Chondrocyte (in vitro differentiated cells): ENCODE measurements around the gene ZNF830. TPM values are rescaled to one million over a fixed set of nuclear protein-coding genes. Genes with fewer than 3 reads are reported as not detected.

Source experiments
- DNase-seq: peaks from one replicate; pipeline ENCODE4 v3.0.0; 2021; ENCODE audit warnings: mixed read lengths, low spot score
- H3K27ac Mint-ChIP-seq: one replicate; pipeline ENCODE4 v1.8.0; 2021; ENCODE audit warnings: mild to moderate bottlenecking, moderate library complexity, mixed read lengths; ENCODE audit not compliant: unreplicated experiment
- H3K27me3 Mint-ChIP-seq: 2 replicates; pipeline ENCODE4 v1.8.0; 2021; ENCODE audit warnings: low read depth, mixed read lengths
- H3K36me3 Mint-ChIP-seq: 2 replicates; pipeline ENCODE4 v1.8.0; 2021; ENCODE audit warnings: low read depth, mixed read lengths
- H3K4me1 Mint-ChIP-seq: 2 replicates; pipeline ENCODE4 v1.8.0; 2021; ENCODE audit warnings: low read depth, mild to moderate bottlenecking, mixed read lengths
- H3K4me3 Mint-ChIP-seq: one replicate; pipeline ENCODE4 v1.8.0; 2021; ENCODE audit warnings: mild to moderate bottlenecking, moderate library complexity, mixed read lengths; ENCODE audit not compliant: unreplicated experiment
- H3K9me3 Mint-ChIP-seq: 2 replicates; pipeline ENCODE4 v1.8.0; 2021; ENCODE audit warnings: low read depth, mixed read lengths
- long read RNA-seq: library from polyadenylated mRNA; stranded (forward); transcript quantifications from one replicate; pipeline ENCODE4 v2.0.0, GENCODE V29; 2021
- total RNA-seq: library from RNA; stranded (reverse); gene quantifications from 3 replicates; pipeline ENCODE4 v1.2.1, GENCODE V29; 2021
- TF ChIP-seq, protein P1 (sequence below): fragments of 200-600 bp; sonication (generic); IDR thresholded peaks from 2 replicates; pipeline ENCODE4 v1.5.0; 2021; ENCODE audit warnings: antibody characterized with exemption, mild to moderate bottlenecking, moderate library complexity

The ZNF830 gene, protein sequence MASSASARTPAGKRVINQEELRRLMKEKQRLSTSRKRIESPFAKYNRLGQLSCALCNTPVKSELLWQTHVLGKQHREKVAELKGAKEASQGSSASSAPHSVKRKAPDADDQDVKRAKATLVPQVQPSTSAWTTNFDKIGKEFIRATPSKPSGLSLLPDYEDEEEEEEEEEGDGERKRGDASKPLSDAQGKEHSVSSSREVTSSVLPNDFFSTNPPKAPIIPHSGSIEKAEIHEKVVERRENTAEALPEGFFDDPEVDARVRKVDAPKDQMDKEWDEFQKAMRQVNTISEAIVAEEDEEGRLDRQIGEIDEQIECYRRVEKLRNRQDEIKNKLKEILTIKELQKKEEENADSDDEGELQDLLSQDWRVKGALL
- total RNA-seq, result 12.0 to 16.0 TPM (median 12.3 TPM) in 3 replicates
- long read RNA-seq, transcript ZNF830-201 (1 exons, 2,246 nt), result major isoform, 15 of 15 reads
- long read RNA-seq, partial matches to known transcripts, result 0 of 15 reads
- long read RNA-seq, other reads (novel, unspliced or antisense), result 0 of 15 reads

DNA sequence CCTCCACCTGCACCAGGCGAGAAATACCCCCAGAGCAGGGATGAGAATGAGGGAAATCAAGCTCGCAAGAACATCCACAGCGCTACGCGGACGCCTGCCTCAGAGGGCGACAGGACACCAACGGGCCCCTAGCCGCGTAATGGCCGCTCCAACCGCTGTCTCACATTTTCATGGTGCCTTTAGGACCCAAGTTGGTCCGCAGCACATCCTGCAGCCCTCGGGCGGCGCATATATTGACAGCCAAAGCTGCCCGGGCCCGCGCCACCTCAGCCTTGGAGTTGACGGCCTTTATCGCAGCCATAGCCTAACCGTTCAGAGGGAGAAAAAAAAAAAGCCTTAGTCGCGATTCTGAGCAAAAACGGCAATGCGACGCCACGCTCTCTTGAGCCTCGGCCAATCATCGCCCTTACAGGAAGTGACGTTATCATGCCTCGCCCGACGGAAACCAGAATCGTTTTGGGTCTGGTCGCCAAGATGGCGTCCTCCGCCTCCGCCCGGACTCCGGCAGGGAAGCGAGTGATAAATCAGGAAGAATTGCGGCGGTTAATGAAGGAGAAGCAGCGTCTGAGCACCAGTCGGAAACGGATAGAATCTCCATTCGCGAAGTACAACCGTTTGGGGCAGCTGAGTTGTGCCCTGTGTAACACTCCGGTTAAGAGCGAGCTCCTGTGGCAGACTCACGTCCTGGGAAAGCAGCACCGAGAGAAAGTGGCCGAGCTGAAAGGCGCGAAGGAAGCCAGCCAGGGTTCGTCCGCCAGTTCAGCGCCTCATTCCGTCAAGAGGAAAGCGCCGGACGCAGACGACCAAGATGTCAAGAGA, at the start of gene ZNF830, which contains the start of gene CCT6B:
ZNF830 (plus strand) TSS at position 448 of the 819 bp plus-strand sequence; CDS start at position 475, 27 bp downstream.
CCT6B (minus strand) TSS at position 368 of the 819 bp plus-strand sequence; CDS start at position 301, 67 bp downstream.
- peak within 1 kb of the TSS; percentile 96 for H3K4me3 Mint-ChIP-seq

DNA sequence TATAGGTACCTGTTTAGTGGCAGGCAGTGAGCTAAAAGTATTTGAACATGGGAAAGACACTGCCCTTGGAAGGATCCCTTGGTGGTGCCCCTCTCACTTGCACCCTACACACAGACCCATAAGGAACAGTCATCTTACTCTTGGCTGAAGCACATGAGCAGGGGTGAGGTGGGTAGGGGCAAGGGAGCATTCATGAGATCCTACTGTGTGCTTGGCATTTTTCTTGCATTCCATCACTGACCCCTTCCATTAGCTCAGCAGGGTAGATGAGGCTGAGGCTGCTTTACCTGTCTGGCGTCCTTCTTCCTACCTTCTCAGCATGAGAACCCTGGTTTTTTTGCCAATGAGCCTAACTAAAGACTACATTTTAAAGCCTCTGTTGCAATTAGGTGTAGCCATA, 48.3 kb upstream of the ZNF830 start:
- no peak for DNase-seq
- TF ChIP-seq, protein P1, sequence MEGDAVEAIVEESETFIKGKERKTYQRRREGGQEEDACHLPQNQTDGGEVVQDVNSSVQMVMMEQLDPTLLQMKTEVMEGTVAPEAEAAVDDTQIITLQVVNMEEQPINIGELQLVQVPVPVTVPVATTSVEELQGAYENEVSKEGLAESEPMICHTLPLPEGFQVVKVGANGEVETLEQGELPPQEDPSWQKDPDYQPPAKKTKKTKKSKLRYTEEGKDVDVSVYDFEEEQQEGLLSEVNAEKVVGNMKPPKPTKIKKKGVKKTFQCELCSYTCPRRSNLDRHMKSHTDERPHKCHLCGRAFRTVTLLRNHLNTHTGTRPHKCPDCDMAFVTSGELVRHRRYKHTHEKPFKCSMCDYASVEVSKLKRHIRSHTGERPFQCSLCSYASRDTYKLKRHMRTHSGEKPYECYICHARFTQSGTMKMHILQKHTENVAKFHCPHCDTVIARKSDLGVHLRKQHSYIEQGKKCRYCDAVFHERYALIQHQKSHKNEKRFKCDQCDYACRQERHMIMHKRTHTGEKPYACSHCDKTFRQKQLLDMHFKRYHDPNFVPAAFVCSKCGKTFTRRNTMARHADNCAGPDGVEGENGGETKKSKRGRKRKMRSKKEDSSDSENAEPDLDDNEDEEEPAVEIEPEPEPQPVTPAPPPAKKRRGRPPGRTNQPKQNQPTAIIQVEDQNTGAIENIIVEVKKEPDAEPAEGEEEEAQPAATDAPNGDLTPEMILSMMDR, result no peak
- no peaks in the 10 kb centered on the region for H3K27me3 Mint-ChIP-seq
- H3K27ac Mint-ChIP-seq, result no peak overlapping the region
- H3K4me1 Mint-ChIP-seq, result no peaks in the 10 kb centered on the region
- peaks cover 4% of the 10 kb centered on the region for H3K9me3 Mint-ChIP-seq
- H3K4me3 Mint-ChIP-seq, result no peak overlapping the region
- H3K36me3 Mint-ChIP-seq, result no peaks in the 10 kb centered on the region

More for the DNA sequence above, at the start of gene ZNF830, which contains the start of gene CCT6B:
- TF ChIP-seq, protein P1, result peak; percentile 2
- Mint-ChIP-seq H3K4me1 (peaks cover 24% of the 10 kb centered on the region), H3K27me3 (no peaks in the 10 kb centered on the region), H3K9me3 (no peaks in the 10 kb centered on the region), H3K27ac (peak within 1 kb of the TSS; percentile 100), H3K36me3 (peaks cover 10% of the 10 kb centered on the region)
- peak; percentile 95 for DNase-seq

DNA sequence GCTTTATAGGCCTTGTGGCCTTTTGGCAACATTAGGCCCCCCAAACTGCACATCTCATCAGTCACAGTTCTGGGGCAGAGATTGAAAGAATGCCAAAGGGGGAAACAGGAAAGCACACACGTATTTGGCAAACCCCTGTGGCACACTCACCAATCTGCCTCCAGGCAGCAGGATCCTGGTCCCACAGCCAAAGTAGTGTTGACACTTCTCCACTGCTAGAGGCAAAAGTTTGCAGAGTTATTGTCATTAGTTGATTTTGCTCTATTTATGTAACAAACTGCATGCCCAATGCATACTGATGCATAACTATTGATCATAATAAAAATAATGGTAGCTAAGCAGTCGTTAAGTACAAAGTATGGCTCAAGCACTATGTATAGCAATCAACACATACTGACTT, 45.2 kb upstream of the ZNF830 start:
- no peaks in the 10 kb centered on the region for H3K4me1 Mint-ChIP-seq
- peaks cover 4% of the 10 kb centered on the region for H3K9me3 Mint-ChIP-seq
- no peaks in the 10 kb centered on the region for H3K27me3 Mint-ChIP-seq
- H3K27ac Mint-ChIP-seq, result no peak overlapping the region
- no peaks in the 10 kb centered on the region for H3K36me3 Mint-ChIP-seq
- DNase-seq, result no peak
- no peak overlapping the region for H3K4me3 Mint-ChIP-seq
- TF ChIP-seq, protein P1, result no peak

DNA sequence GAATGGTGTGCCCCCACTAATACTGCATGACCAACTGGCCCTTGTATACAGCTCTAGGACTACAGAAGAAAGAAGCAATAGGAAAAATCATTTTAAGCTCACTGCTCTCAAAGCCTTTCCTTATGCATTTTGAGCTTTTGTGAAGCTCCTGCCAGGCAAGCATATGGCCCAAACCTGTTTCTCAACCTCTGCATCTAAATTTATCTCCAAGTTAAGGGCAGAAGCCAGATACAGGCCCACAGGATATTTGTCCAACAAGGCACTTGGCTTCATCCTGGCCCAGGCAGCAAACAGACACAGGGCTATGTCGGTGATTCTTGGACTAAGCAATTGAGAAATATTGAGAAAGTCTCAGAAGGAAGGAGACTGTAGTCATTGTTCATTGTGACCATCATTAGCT, 44.0 kb upstream of the ZNF830 start:
- H3K36me3 Mint-ChIP-seq, result no peaks in the 10 kb centered on the region
- H3K9me3 Mint-ChIP-seq, result peaks cover 4% of the 10 kb centered on the region
- H3K27ac Mint-ChIP-seq, result no peak overlapping the region
- no peak overlapping the region for H3K4me3 Mint-ChIP-seq
- TF ChIP-seq, protein P1, result no peak
- H3K27me3 Mint-ChIP-seq, result no peaks in the 10 kb centered on the region
- no peaks in the 10 kb centered on the region for H3K4me1 Mint-ChIP-seq
- DNase-seq, result no peak

DNA sequence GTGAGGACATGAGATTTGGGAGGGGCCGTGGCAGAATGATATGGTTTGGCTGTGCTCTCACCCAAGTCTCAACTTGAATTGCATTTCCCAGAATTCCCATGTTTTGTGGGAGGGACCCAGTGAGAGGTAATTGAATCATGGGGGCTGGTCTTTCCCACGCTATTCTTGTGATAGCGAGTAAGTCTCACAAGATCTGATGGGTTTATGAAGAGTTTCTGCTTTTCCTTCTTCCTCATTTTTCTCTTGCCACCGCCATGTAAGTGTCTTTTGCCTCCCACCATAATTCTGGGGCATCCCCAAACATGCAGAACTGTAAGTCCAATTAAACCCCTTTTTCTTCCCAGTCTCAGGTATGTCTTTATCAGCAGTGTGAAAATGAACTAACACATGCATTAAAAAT, 40.7 kb upstream of the ZNF830 start:
- H3K27ac Mint-ChIP-seq, result no peak overlapping the region
- no peaks in the 10 kb centered on the region for H3K27me3 Mint-ChIP-seq
- no peaks in the 10 kb centered on the region for H3K36me3 Mint-ChIP-seq
- no peak for DNase-seq
- H3K9me3 Mint-ChIP-seq, result no peaks in the 10 kb centered on the region
- TF ChIP-seq, protein P1, result no peak
- H3K4me1 Mint-ChIP-seq, result no peaks in the 10 kb centered on the region
- H3K4me3 Mint-ChIP-seq, result no peak overlapping the region
